HCT116 (cell line): ENCODE results near the gene PEX11B. TPM values are rescaled to one million over a fixed set of nuclear protein-coding genes. Genes with fewer than 3 reads are reported as not detected.
A peak's percentile ranks its signal among the peaks of the same experiment; 100 is the strongest.

ENCODE experiments used
- ATAC-seq: fragments of 200-7000 bp; cut with Tn5 transposase; 2 replicates; pipeline ENCODE4 v1.9.1; 2020; ENCODE audit warnings: mild to moderate bottlenecking, moderate library complexity
- BruUV-seq: library from RNA; stranded (reverse); fragments of 400-500 nt; replicated peaks from 2 replicates; lab custom pipeline; 2021; lab: Mats Ljungman, UMichigan
- CTCF ChIA-PET: fragments of 300-600 bp; sonication (Branson Sonifier 250); formaldehyde crosslinking; loops from one replicate; lab custom pipeline; 2021; ENCODE audit warnings: antibody characterized with exemption; lab: Charles Lee
- POLR2A ChIA-PET: fragments of 300-600, 350-600 bp; sonication (Branson Sonifier 250); formaldehyde crosslinking; loops from one replicate; lab custom pipeline; 2021; ENCODE audit warnings: antibody characterized with exemption; lab: Charles Lee
- RAD21 ChIA-PET, 2 experiments: fragments of 300-600 bp; sonication (Branson Sonifier 250); formaldehyde crosslinking; loops; one replicate each; lab custom pipeline; 2023; ENCODE audit warnings: low total read pairs in 2 of 2; ENCODE audit not compliant: uncharacterized antibody in 2 of 2, unreplicated experiment in 2 of 2, low non-redundant PET in 1 of 2; lab: Charles Lee
- DNase-seq: peaks from one replicate; pipeline ENCODE4 v3.0.0-alpha.2; 2010; ENCODE audit warnings: low read depth, low spot score
- H2AFZ ChIP-seq: fragments of 200-600 bp; shearing (Covaris generic), sonication (generic); 2 replicates; pipeline ENCODE4 v1.6.1; 2017; ENCODE audit warnings: low read depth, mixed run types, mixed read lengths, antibody characterized with exemption, low read length; ENCODE audit not compliant: poor library complexity, severe bottlenecking
- H3K27ac ChIP-seq: 2 replicates; pipeline ENCODE4 v1.5.1; 2012; ENCODE audit warnings: low read depth, low read length
- H3K27me3 ChIP-seq: fragments of 200-600 bp; sonication (generic); 2 replicates; pipeline ENCODE4 v1.6.1; 2016; ENCODE audit warnings: mixed run types, low read length, mixed read lengths; ENCODE audit not compliant: insufficient read depth
- H3K36me3 ChIP-seq, 2 experiments: fragments of 200-500 bp in 1 of 2; fragments of 200-600 bp in 1 of 2; sonication (Bioruptor generic) in 1 of 2; sonication (generic) in 1 of 2; 2 replicates each; pipeline versions ENCODE4 v1.5.1 to v1.6.1; 2014 to 2016; ENCODE audit warnings: low read length in 2 of 2, inconsistent platforms in 1 of 2, mixed read lengths in 1 of 2, mixed run types in 1 of 2; ENCODE audit not compliant: insufficient read depth in 2 of 2, control insufficient read depth in 1 of 2
- H3K4me1 ChIP-seq, 2 experiments: fragments of 200-600 bp in 1 of 2; sonication (generic) in 1 of 2; 2 replicates each; pipeline versions ENCODE4 v1.5.1 to v1.6.1; 2012 to 2017; ENCODE audit warnings: low read length in 2 of 2, inconsistent platforms in 1 of 2, mild to moderate bottlenecking in 1 of 2, mixed read lengths in 1 of 2, mixed run types in 1 of 2, moderate library complexity in 1 of 2; ENCODE audit not compliant: insufficient read depth in 2 of 2, control insufficient read depth in 1 of 2
- H3K4me2 ChIP-seq: fragments of 200-600 bp; sonication (generic); 2 replicates; pipeline ENCODE4 v1.6.1; 2017; ENCODE audit warnings: mixed run types, low read length, mixed read lengths
- H3K4me3 ChIP-seq, 2 experiments: fragments of 200-600 bp in 1 of 2; sonication (generic) in 1 of 2; replicated peaks in 1 of 2; 2 replicates each; pipeline ENCODE4 v1.5.1; 2011 to 2016; ENCODE audit warnings: low read length in 2 of 2, control low read depth in 1 of 2, low read depth in 1 of 2, mild to moderate bottlenecking in 1 of 2, mixed read lengths in 1 of 2, mixed run types in 1 of 2
- H3K79me2 ChIP-seq: fragments of 200-600 bp; sonication (generic); 2 replicates; pipeline ENCODE4 v1.6.1; 2017; ENCODE audit warnings: mild to moderate bottlenecking, mixed run types, low read length, moderate library complexity, mixed read lengths; ENCODE audit not compliant: insufficient read depth
- H3K9ac ChIP-seq: fragments of 200-600 bp; sonication (generic); 2 replicates; pipeline ENCODE4 v1.6.1; 2016; ENCODE audit warnings: low read length, mixed read lengths
- H3K9me2 ChIP-seq: fragments of 200-600 bp; sonication (generic), shearing (Covaris generic); 2 replicates; pipeline ENCODE4 v1.6.1; 2017; ENCODE audit warnings: mixed run types, mild to moderate bottlenecking, moderate library complexity; ENCODE audit not compliant: insufficient read depth
- H3K9me3 ChIP-seq, 2 experiments: fragments of 200-500 bp in 1 of 2; fragments of 200-600 bp in 1 of 2; sonication (Bioruptor generic) in 1 of 2; sonication (generic) in 1 of 2; 2 replicates each; pipeline ENCODE4 v1.6.1; 2014 to 2017; ENCODE audit warnings: low read length in 2 of 2, mixed read lengths in 2 of 2, inconsistent platforms in 1 of 2, low read depth in 1 of 2, mild to moderate bottlenecking in 1 of 2, mixed run types in 1 of 2, moderate library complexity in 1 of 2; ENCODE audit not compliant: control insufficient read depth in 1 of 2, insufficient read depth in 1 of 2
- H4K20me1 ChIP-seq: fragments of 200-600 bp; sonication (generic), shearing (Covaris generic); 2 replicates; pipeline ENCODE4 v1.6.1; 2017; ENCODE audit warnings: mixed run types, mild to moderate bottlenecking, moderate library complexity; ENCODE audit not compliant: insufficient read depth
- CTCF ChIP-seq, 3 experiments: fragments of 200-600 bp in 1 of 3; sonication (generic) in 1 of 3; IDR thresholded peaks in 2 of 3; conservative IDR thresholded peaks in 1 of 3; 2 replicates each; pipeline ENCODE4 v1.5.1; 2012 to 2017; ENCODE audit warnings: low read depth in 2 of 3, low read length in 2 of 3, antibody characterized with exemption in 1 of 3, borderline replicate concordance in 1 of 3, control low read depth in 1 of 3, mild to moderate bottlenecking in 1 of 3, mixed read lengths in 1 of 3, mixed run types in 1 of 3, moderate library complexity in 1 of 3; ENCODE audit not compliant: insufficient read depth in 1 of 3
- EZH2phosphoT487 ChIP-seq: fragments of 200-600 bp; IDR thresholded peaks from 2 replicates; pipeline ENCODE4 v1.6.1; 2018; ENCODE audit warnings: antibody characterized with exemption, borderline replicate concordance
- JUND ChIP-seq: IDR thresholded peaks from 2 replicates; pipeline ENCODE4 v1.6.1; 2012
- RAD21 ChIP-seq: IDR thresholded peaks from 2 replicates; pipeline ENCODE4 v1.6.1; 2012; ENCODE audit warnings: low read depth, mild to moderate bottlenecking
- TCF7L2 ChIP-seq: IDR thresholded peaks from 2 replicates; pipeline ENCODE4 v1.7.0; 2011; ENCODE audit warnings: borderline replicate concordance, inconsistent platforms; ENCODE audit not compliant: insufficient read depth, insufficient read length; ENCODE audit errors: extremely low read depth
- YY1 ChIP-seq: IDR thresholded peaks from 2 replicates; pipeline ENCODE4 v1.6.1; 2011; ENCODE audit warnings: low read length, low read depth, moderate library complexity, mild to moderate bottlenecking; ENCODE audit not compliant: insufficient replicate concordance; ENCODE audit errors: extremely low read depth
- ZFX ChIP-seq: fragments of 450-650 bp; IDR thresholded peaks from 2 replicates; pipeline ENCODE4 v1.6.1; 2017
- ZNF274 ChIP-seq: fragments of 200-500 bp; sonication (Bioruptor generic); IDR thresholded peaks from 2 replicates; pipeline ENCODE4 v1.6.1; 2014; ENCODE audit warnings: mild to moderate bottlenecking, low read depth, low read length, inconsistent platforms
- intact Hi-C: fragments of 100-400 bp; cut with micrococcal nuclease; formaldehyde crosslinking; loops from 2 replicates; pipeline ENCODE4 v1.10.0; 2022
- total RNA-seq: library from RNA; stranded (reverse); gene quantifications from one replicate; pipeline ENCODE4 v1.2.1, GENCODE V29; 2021; ENCODE audit not compliant: unreplicated experiment
- TF ChIP-seq, protein P1 (sequence below): IDR thresholded peaks from 2 replicates; pipeline ENCODE4 v1.6.1; 2012

The PEX11B gene
- total RNA-seq, 1 experiment from 2014 or later: 20.9 TPM

DNA sequence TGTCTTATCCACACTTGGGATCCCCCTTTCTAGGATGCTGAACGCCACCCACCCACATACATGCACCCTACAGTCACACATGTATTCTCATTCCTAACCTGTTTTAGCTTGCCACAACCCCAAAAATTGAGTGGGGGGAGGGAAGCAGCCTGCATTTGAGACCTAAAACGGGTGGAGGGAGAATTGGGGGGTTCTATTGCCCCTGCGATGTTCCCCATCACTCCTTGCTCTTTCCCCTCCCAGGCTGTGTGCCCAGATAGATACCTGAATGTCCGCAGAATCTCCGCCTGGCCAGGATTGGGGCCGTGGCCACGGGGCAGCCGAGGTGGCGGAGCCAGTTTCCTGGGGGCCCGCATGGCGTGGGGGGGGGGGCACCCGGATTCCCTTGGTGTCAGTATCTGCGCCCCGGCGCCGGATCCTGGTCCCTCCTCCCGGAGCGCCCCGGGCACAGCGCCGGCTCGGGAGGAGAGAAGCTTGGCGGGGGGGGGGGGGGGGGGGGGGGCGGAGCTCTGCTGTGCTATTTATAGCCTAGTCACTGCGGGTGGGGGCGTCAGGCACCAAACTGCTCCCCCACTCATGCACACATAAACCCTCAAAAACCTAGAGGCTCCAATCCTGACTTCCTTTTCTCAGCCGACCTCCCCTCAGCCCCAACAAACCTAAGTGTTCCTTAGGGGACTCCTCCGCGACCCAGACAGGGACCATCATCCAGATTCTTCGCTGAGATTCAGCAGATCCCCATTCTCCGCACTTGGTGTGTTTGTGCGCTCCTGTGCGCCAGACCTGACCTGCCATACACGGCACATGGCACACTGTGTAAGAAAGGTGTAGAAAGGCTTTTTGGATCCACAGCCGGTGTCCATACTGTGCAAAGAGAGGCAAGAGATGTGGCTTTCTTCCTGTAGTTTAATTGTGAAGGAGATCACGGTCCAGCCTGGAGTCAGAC is 43.9 kb upstream of the PEX11B start:
- no peak for TF ChIP-seq JUND
- peak overlapping the region; percentile 1 for H2AFZ ChIP-seq
- H3K9me3 ChIP-seq: no peaks in the 10 kb centered on the region; a peak in 1 of 4 replicates
- H3K36me3 ChIP-seq: no peaks in the 10 kb centered on the region
- H3K4me1 ChIP-seq: peaks cover 22 to 34% of the 10 kb centered on the region in 2 experiments
- no peaks in the 10 kb centered on the region for H4K20me1 ChIP-seq
- ChIA-PET POLR2A (interaction anchor here (0.6 to 2.1 kb wide), 4 partner anchors 17 to 682 kb away, joined by 3 to 22 read pairs (median 6); partner anchors contain the start of gene RBM8A), CTCF (no interaction called here), RAD21 (interaction anchor here in 1 of 2 experiments (0.6 kb wide), 1 partner anchor 76 kb away, joined by 3 read pairs; no protein-coding TSS in a partner anchor)
- H3K4me2 ChIP-seq: peak overlapping the region; percentile 80
- intact Hi-C loops: loop anchor here (5.0 kb wide), 1 partner anchor 45 kb away; the partner anchor contains the start of gene PEX11B
- ATAC-seq: no peak
- peak overlapping the region; percentile 41 to 70 for H3K4me3 ChIP-seq
- peak overlapping the region; percentile 39; the same call in 1 of the 2 replicates for H3K27ac ChIP-seq
- no peaks in the 10 kb centered on the region for H3K9me2 ChIP-seq
- DNase-seq: no peak
- no peaks in the 10 kb centered on the region for H3K27me3 ChIP-seq
- H3K9ac ChIP-seq: peak overlapping the region; percentile 67
- no peaks in the 10 kb centered on the region for H3K79me2 ChIP-seq
- BruUV-seq: no TSS peak

DNA sequence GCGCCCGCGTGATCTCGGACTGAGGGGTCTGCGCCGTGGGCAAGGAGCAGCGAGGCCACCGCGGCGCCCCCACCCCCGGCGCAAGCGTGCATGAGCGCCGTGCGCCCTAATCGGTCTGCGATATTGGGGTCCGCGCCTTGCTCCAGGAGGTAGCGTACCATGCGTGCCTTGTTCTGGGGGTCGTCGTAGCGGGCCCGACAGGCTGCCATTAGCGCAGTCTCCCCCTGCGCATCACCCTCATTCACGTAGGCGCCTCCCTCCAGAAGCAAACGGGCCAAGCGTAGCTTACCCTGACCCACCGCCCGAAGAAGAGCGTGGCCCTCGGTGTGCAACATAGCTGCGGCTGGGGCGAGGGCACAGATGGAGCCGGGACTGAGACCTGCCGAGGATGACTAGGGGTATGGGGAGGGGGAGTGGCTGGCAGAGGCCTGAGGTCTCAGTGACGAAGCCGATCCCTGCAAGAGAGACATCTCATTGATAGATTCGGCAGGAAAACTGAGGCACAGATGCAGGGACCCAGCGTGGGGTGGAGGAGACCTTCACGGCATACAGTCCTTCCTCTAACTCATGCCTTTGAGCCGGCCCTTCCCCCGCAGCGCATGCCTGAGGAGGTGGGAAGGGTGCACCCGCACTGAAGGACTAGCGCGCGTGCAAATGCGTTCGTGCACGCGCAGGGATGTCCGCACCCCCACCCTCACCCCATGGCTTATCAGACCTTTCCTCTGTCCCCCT is 43.1 kb upstream of the PEX11B start:
- ATAC-seq (no peak), DNase-seq (no peak)
- H4K20me1 ChIP-seq: no peaks in the 10 kb centered on the region
- H3K4me3 ChIP-seq: peak overlapping the region in 1 of 2 experiments; percentile 70; a peak in 2 of 4 replicates
- no peaks in the 10 kb centered on the region for H3K36me3 ChIP-seq
- BruUV-seq: no TSS peak
- H3K27ac ChIP-seq: no peak overlapping the region; the same call in 1 of the 2 replicates
- H3K9me2 ChIP-seq: no peaks in the 10 kb centered on the region
- ChIA-PET POLR2A (no interaction called here), CTCF (no interaction called here), RAD21 (no interaction called here)
- H2AFZ ChIP-seq: no peak overlapping the region
- no peaks in the 10 kb centered on the region for H3K79me2 ChIP-seq
- intact Hi-C loops: loop anchor here (5.0 kb wide), 1 partner anchor 44 kb away; the partner anchor contains the start of gene PEX11B
- peak overlapping the region; percentile 67; the same call in 1 of the 2 replicates for H3K9ac ChIP-seq
- no peaks in the 10 kb centered on the region for H3K9me3 ChIP-seq
- peak overlapping the region; percentile 80 for H3K4me2 ChIP-seq
- H3K4me1 ChIP-seq: peaks cover 24 to 43% of the 10 kb centered on the region in 2 experiments
- no peak for TF ChIP-seq CTCF (IDR thresholded peaks at IDR 0.05 in 2 of 3, conservative IDR thresholded peaks at IDR 0.05 in 1 of 3; ENCODE audit: borderline replicate concordance in 1 of 3, insufficient read depth in 1 of 3, low read depth in 2 of 3, low read length in 2 of 3)
- TF ChIP-seq ZFX: no peak
- TF ChIP-seq EZH2phosphoT487: no peak
- TF ChIP-seq YY1: no peak
- TF ChIP-seq JUND: no peak
- TF ChIP-seq, protein P1, sequence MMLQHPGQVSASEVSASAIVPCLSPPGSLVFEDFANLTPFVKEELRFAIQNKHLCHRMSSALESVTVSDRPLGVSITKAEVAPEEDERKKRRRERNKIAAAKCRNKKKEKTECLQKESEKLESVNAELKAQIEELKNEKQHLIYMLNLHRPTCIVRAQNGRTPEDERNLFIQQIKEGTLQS: no peak
- TF ChIP-seq RAD21: no peak
- no peak for TF ChIP-seq ZNF274
- no peak for TF ChIP-seq TCF7L2
- TF ChIP-seq, all 23 proteins: peak for 0
- H3K27me3 ChIP-seq: no peaks in the 10 kb centered on the region
